ENCODE measurements around the gene AKAP1.

AKAP1 gene

GRCh38 chr17:57145347-57145746, 60.3 kb downstream of the AKAP1 start:
- Histone ChIP-seq H3K4me3 (ENCODE audit: severe bottlenecking) (no peak overlapping the region), H3K27ac (ENCODE audit: poor library complexity, severe bottlenecking) (no peak overlapping the region), H3K36me3 (ENCODE audit: low read depth) (no peaks in the 10 kb centered on the region), H3K27me3 (ENCODE audit: insufficient read depth, poor library complexity, severe bottlenecking) (no peaks in the 10 kb centered on the region), H3K4me1 (ENCODE audit: insufficient read depth, poor library complexity, severe bottlenecking) (no peaks in the 10 kb centered on the region), H3K9me3 (ENCODE audit: severe bottlenecking) (peaks cover 2% of the 10 kb centered on the region)
- no peak for ATAC-seq (ENCODE audit: low read depth)
- no peak for DNase-seq (ENCODE audit: low spot score)
- TF ChIP-seq CTCF (IDR thresholded peaks at IDR 0.05; ENCODE audit: poor library complexity, severe bottlenecking), result no peak

GRCh38 chr17:57146273-57146672, 61.2 kb downstream of the AKAP1 start:
- H3K27ac ChIP-seq (ENCODE audit: poor library complexity, severe bottlenecking), result no peak overlapping the region

GRCh38 chr17:57151798-57152197, 66.8 kb downstream of the AKAP1 start:
- DNase-seq (ENCODE audit: low spot score) (no peak), ATAC-seq (ENCODE audit: low read depth) (no peak)
- Histone ChIP-seq H3K4me3 (ENCODE audit: severe bottlenecking) (no peak overlapping the region), H3K4me1 (ENCODE audit: insufficient read depth, poor library complexity, severe bottlenecking) (no peaks in the 10 kb centered on the region), H3K36me3 (ENCODE audit: low read depth) (no peaks in the 10 kb centered on the region), H3K27ac (ENCODE audit: poor library complexity, severe bottlenecking) (no peak overlapping the region), H3K27me3 (ENCODE audit: insufficient read depth, poor library complexity, severe bottlenecking) (no peaks in the 10 kb centered on the region), H3K9me3 (ENCODE audit: severe bottlenecking) (peaks cover 2% of the 10 kb centered on the region)
- TF ChIP-seq CTCF (IDR thresholded peaks at IDR 0.05; ENCODE audit: poor library complexity, severe bottlenecking), result no peak

More at GRCh38 chr17:57146273-57146672, 61.2 kb downstream of the AKAP1 start:
- H3K9me3 ChIP-seq (ENCODE audit: severe bottlenecking), result peaks cover 2% of the 10 kb centered on the region
- H3K4me3 ChIP-seq (ENCODE audit: severe bottlenecking), result no peak overlapping the region
- TF ChIP-seq CTCF (IDR thresholded peaks at IDR 0.05; ENCODE audit: poor library complexity, severe bottlenecking), result no peak
- DNase-seq (ENCODE audit: low spot score), result no peak
- no peaks in the 10 kb centered on the region for H3K36me3 ChIP-seq (ENCODE audit: low read depth)
- H3K4me1 ChIP-seq (ENCODE audit: insufficient read depth, poor library complexity, severe bottlenecking), result no peaks in the 10 kb centered on the region
- no peak for ATAC-seq (ENCODE audit: low read depth)
- H3K27me3 ChIP-seq (ENCODE audit: insufficient read depth, poor library complexity, severe bottlenecking), result no peaks in the 10 kb centered on the region

GRCh38 chr17:57152967-57153528, 68.0 kb downstream of the AKAP1 start:
- no peaks in the 10 kb centered on the region for H3K36me3 ChIP-seq (ENCODE audit: low read depth)
- H3K9me3 ChIP-seq (ENCODE audit: severe bottlenecking), result peaks cover 2% of the 10 kb centered on the region
- no peak for TF ChIP-seq CTCF (IDR thresholded peaks at IDR 0.05; ENCODE audit: poor library complexity, severe bottlenecking)
- no peak for ATAC-seq (ENCODE audit: low read depth)
- H3K27ac ChIP-seq (ENCODE audit: poor library complexity, severe bottlenecking), result no peak overlapping the region
- no peaks in the 10 kb centered on the region for H3K27me3 ChIP-seq (ENCODE audit: insufficient read depth, poor library complexity, severe bottlenecking)
- no peak overlapping the region for H3K4me3 ChIP-seq (ENCODE audit: severe bottlenecking)
- no peak for DNase-seq (ENCODE audit: low spot score)
- no peaks in the 10 kb centered on the region for H3K4me1 ChIP-seq (ENCODE audit: insufficient read depth, poor library complexity, severe bottlenecking)

- H3K27me3 ChIP-seq (ENCODE audit: insufficient read depth, poor library complexity, severe bottlenecking), result no peaks in the 10 kb centered on the region
Observed at GRCh38 chr17:57154921-57155320, 69.9 kb downstream of the AKAP1 start.

More at GRCh38 chr17:57154921-57155320, 69.9 kb downstream of the AKAP1 start:
- Histone ChIP-seq H3K36me3 (ENCODE audit: low read depth) (no peaks in the 10 kb centered on the region), H3K4me1 (ENCODE audit: insufficient read depth, poor library complexity, severe bottlenecking) (no peaks in the 10 kb centered on the region), H3K4me3 (ENCODE audit: severe bottlenecking) (no peak overlapping the region), H3K27ac (ENCODE audit: poor library complexity, severe bottlenecking) (peak overlapping the region; percentile 15), H3K9me3 (ENCODE audit: severe bottlenecking) (no peaks in the 10 kb centered on the region)
- DNase-seq (ENCODE audit: low spot score) (no peak), ATAC-seq (ENCODE audit: low read depth) (peak; percentile 21; the same call in 1 of the 3 replicates)
- TF ChIP-seq CTCF (IDR thresholded peaks at IDR 0.05; ENCODE audit: poor library complexity, severe bottlenecking), result no peak
